Neural cell (in vitro differentiated cells): ENCODE measurements around the gene GPRC5A. TPM values are rescaled to one million over a fixed set of nuclear protein-coding genes. Genes with fewer than 3 reads are reported as not detected.

Experiments used
- H2AFZ ChIP-seq: fragments of 200-600, 300-800 bp; sonication (generic), shearing (Covaris generic); 2 replicates; pipeline ENCODE4 v1.6.0; 2014; ENCODE audit warnings: low read depth, mild to moderate bottlenecking, antibody characterized with exemption, low read length, moderate library complexity
- H3F3A ChIP-seq: fragments of 200-600 bp; shearing (Covaris generic); 2 replicates; pipeline ENCODE4 v1.6.1; 2016; ENCODE audit warnings: mild to moderate bottlenecking, moderate library complexity, mixed read lengths, antibody characterized with exemption, low read length; ENCODE audit not compliant: insufficient read depth, poor library complexity, severe bottlenecking
- H3K27ac ChIP-seq: fragments of 200-600, 300-800 bp; sonication (generic), shearing (Covaris generic); 2 replicates; pipeline ENCODE4 v1.5.1; 2014; ENCODE audit warnings: mild to moderate bottlenecking, low read length, moderate library complexity
- H3K27me3 ChIP-seq: fragments of 300-800, 200-600 bp; sonication (generic), shearing (Covaris generic); 2 replicates; pipeline ENCODE4 v1.6.0; 2014; ENCODE audit warnings: mild to moderate bottlenecking, low read depth, low read length, moderate library complexity; ENCODE audit not compliant: insufficient read depth
- H3K36me3 ChIP-seq: fragments of 300-800, 200-600 bp; sonication (generic), shearing (Covaris generic); 2 replicates; pipeline ENCODE4 v1.5.1; 2014; ENCODE audit warnings: mild to moderate bottlenecking, antibody characterized with exemption, low read length, moderate library complexity; ENCODE audit not compliant: insufficient read depth
- H3K4me2 ChIP-seq: fragments of 300-800, 200-600 bp; sonication (generic), shearing (Covaris generic); 2 replicates; pipeline ENCODE4 v1.6.0; 2014; ENCODE audit warnings: mild to moderate bottlenecking, low read length
- H3K4me3 ChIP-seq: fragments of 300-800, 200-600 bp; sonication (generic), shearing (Covaris generic); 2 replicates; pipeline ENCODE4 v1.5.1; 2014; ENCODE audit warnings: mild to moderate bottlenecking, low read length, moderate library complexity
- H3K79me2 ChIP-seq: fragments of 200-600 bp; shearing (Covaris generic); replicated peaks from 2 replicates; pipeline ENCODE4 v1.6.0; 2014; ENCODE audit warnings: mild to moderate bottlenecking, low read length, moderate library complexity; ENCODE audit not compliant: insufficient read depth
- H3K9ac ChIP-seq: fragments of 300-800, 200-600 bp; sonication (generic), shearing (Covaris generic); 2 replicates; pipeline ENCODE4 v1.6.1; 2016; ENCODE audit warnings: mild to moderate bottlenecking, low read length, mixed read lengths
- H3K9me2 ChIP-seq: fragments of 200-600 bp; shearing (Covaris generic); 2 replicates; pipeline ENCODE4 v1.6.1; 2016; ENCODE audit warnings: mild to moderate bottlenecking, low read length, mixed read lengths; ENCODE audit not compliant: insufficient read depth
- H3K9me3 ChIP-seq: fragments of 200-600, 300-800 bp; sonication (generic), shearing (Covaris generic); 2 replicates; pipeline ENCODE4 v1.6.1; 2016; ENCODE audit warnings: mild to moderate bottlenecking, mixed run types, low read length, moderate library complexity, mixed read lengths
- H4K20me1 ChIP-seq: fragments of 200-600 bp; shearing (Covaris generic); 2 replicates; pipeline ENCODE4 v1.6.1; 2016; ENCODE audit warnings: mild to moderate bottlenecking, mixed run types; ENCODE audit not compliant: insufficient read depth
- CTCF ChIP-seq: fragments of 450-650 bp; IDR thresholded peaks from 2 replicates; pipeline ENCODE4 v1.5.1; 2014; ENCODE audit warnings: antibody characterized with exemption, mild to moderate bottlenecking, moderate library complexity; ENCODE audit not compliant: poor library complexity, severe bottlenecking
- EP300 ChIP-seq: fragments of 450-650 bp; conservative IDR thresholded peaks from 2 replicates; pipeline ENCODE4 v1.6.1; 2014; ENCODE audit warnings: antibody characterized with exemption, mild to moderate bottlenecking, moderate library complexity; ENCODE audit not compliant: poor library complexity, severe bottlenecking
- EZH2 ChIP-seq: fragments of 200-600, 300-800 bp; shearing (Covaris generic), sonication (generic); IDR thresholded peaks from 2 replicates; pipeline ENCODE4 v1.6.1; 2014; ENCODE audit warnings: antibody characterized with exemption, low read length, borderline replicate concordance, mild to moderate bottlenecking; ENCODE audit not compliant: insufficient read depth, poor library complexity, severe bottlenecking
- MXI1 ChIP-seq: fragments of 450-650 bp; conservative IDR thresholded peaks from 2 replicates; pipeline ENCODE4 v1.6.1; 2014; ENCODE audit warnings: antibody characterized with exemption, mild to moderate bottlenecking; ENCODE audit not compliant: poor library complexity, severe bottlenecking
- POLR2AphosphoS5 ChIP-seq: IDR thresholded peaks from 2 replicates; pipeline ENCODE4 v1.6.1; 2012
- RAD21 ChIP-seq: fragments of 450-650 bp; conservative IDR thresholded peaks from 2 replicates; pipeline ENCODE4 v1.6.1; 2014; ENCODE audit warnings: antibody characterized with exemption, mild to moderate bottlenecking, moderate library complexity
- REST ChIP-seq: IDR thresholded peaks from 2 replicates; pipeline ENCODE4 v1.6.1; 2012; ENCODE audit warnings: borderline replicate concordance
- SMC3 ChIP-seq: fragments of 450-650 bp; conservative IDR thresholded peaks from 2 replicates; pipeline ENCODE4 v1.6.1; 2014; ENCODE audit warnings: antibody characterized with exemption, mild to moderate bottlenecking, moderate library complexity; ENCODE audit not compliant: poor library complexity
- TAF1 ChIP-seq: IDR thresholded peaks from 2 replicates; pipeline ENCODE4 v1.6.1; 2012; ENCODE audit warnings: low read depth
- polyA plus RNA-seq: library from polyadenylated mRNA; depleted of rRNA; stranded (reverse); fragments of >200 nt; gene quantifications from 2 replicates; pipeline ENCODE4 v1.2.3, GENCODE V29; 2014

GPRC5A gene
- polyA plus RNA-seq, 1 donor from 2014 or later = 0.09 TPM

- Histone ChIP-seq H3K36me3 (no peaks in the 10 kb centered on the region), H3K9me2 (no peaks in the 10 kb centered on the region), H3K4me2 (no peak overlapping the region), H3F3A (no peaks in the 10 kb centered on the region), H3K9ac (no peak overlapping the region), H3K27ac (no peak overlapping the region), H3K27me3 (peaks cover 2% of the 10 kb centered on the region), H2AFZ (no peak overlapping the region), H3K79me2 (no peaks in the 10 kb centered on the region), H3K4me3 (no peak overlapping the region), H4K20me1 (no peaks in the 10 kb centered on the region), H3K9me3 (no peaks in the 10 kb centered on the region)
- TF ChIP-seq REST (no peak), MXI1 (no peak), EZH2 (no peak), RAD21 (no peak), CTCF (no peak), EP300 (no peak), SMC3 (no peak), TAF1 (no peak), POLR2AphosphoS5 (no peak)
Observed at GRCh38 chr12:12885096-12885792, 6.1 kb upstream of the GPRC5A start.

GRCh38 chr12:12887471-12887870 is 3.9 kb upstream of the GPRC5A start:
- Histone ChIP-seq H3K4me3 (no peak overlapping the region), H3K27ac (no peak overlapping the region), H2AFZ (no peak overlapping the region), H3K36me3 (no peaks in the 10 kb centered on the region), H3K4me2 (no peak overlapping the region), H3K9me2 (no peaks in the 10 kb centered on the region), H3K27me3 (peaks cover 22% of the 10 kb centered on the region), H4K20me1 (no peaks in the 10 kb centered on the region), H3K9me3 (no peaks in the 10 kb centered on the region), H3K79me2 (no peaks in the 10 kb centered on the region), H3F3A (no peaks in the 10 kb centered on the region), H3K9ac (no peak overlapping the region)
- TF ChIP-seq REST (no peak), POLR2AphosphoS5 (no peak), EP300 (no peak), TAF1 (no peak), MXI1 (no peak), CTCF (no peak), RAD21 (no peak), SMC3 (no peak), EZH2 (no peak)
